GM19438 (cell line): ENCODE data around the gene CA5B.
A peak's percentile ranks its signal among the peaks of the same experiment; 100 is the strongest.
"Not testable (repeated sequence)": the region's sequence is repeated elsewhere in the genome, so short reads cannot be mapped to it uniquely, and the experiment has no call there.

ENCODE experiments used
- ATAC-seq: cut with Tn5 transposase; IDR thresholded peaks from one replicate; pipeline ENCODE4 v1.9.1; 2021; ENCODE audit warnings: low read depth; ENCODE audit not compliant: unreplicated experiment

Gene CA5B

GRCh38 chrX:15812192-15812938 lies 74.3 kb downstream of the CA5B start:
- ATAC-seq, result no peak

GRCh38 chrX:15813416-15813815 lies 75.3 kb downstream of the CA5B start:
- no peak for ATAC-seq

GRCh38 chrX:15814771-15815365 lies 76.8 kb downstream of the CA5B start:
- no peak for ATAC-seq

GRCh38 chrX:15815779-15816437 lies 77.8 kb downstream of the CA5B start:
- ATAC-seq, result peak; percentile 90

- no peak for ATAC-seq
These were observed 78.4 kb downstream of the CA5B start for GRCh38 chrX:15816438-15816809.

- ATAC-seq, result no peak
These were observed 78.8 kb downstream of the CA5B start for GRCh38 chrX:15816886-15817285.

GRCh38 chrX:15820106-15821073 lies 82.3 kb downstream of the CA5B start:
- ATAC-seq, result no peak

- ATAC-seq, result no peak
These were observed 84.9 kb downstream of the CA5B start for GRCh38 chrX:15822922-15823321.

- no peak for ATAC-seq
These were observed 87.9 kb downstream of the CA5B start for GRCh38 chrX:15825936-15826335.

- ATAC-seq, result no peak
These were observed 91.1 kb downstream of the CA5B start for GRCh38 chrX:15829217-15829616.

GRCh38 chrX:15831347-15831746 lies 93.3 kb downstream of the CA5B start:
- not testable (repeated sequence) for ATAC-seq

- no peak for ATAC-seq
These were observed 96.0 kb downstream of the CA5B start for GRCh38 chrX:15834053-15834452.

GRCh38 chrX:15834827-15835595 lies 96.9 kb downstream of the CA5B start:
- ATAC-seq, result no peak
